SK-N-SH (cell line): ENCODE results near the gene ACTL7A.

Experiments used
- CTCF ChIP-seq: fragments of 200-600 bp; sonication (generic); IDR thresholded peaks from 2 replicates; pipeline ENCODE4 v1.6.1; 2017; ENCODE audit warnings: antibody characterized with exemption, mild to moderate bottlenecking, moderate library complexity
- ELF1 ChIP-seq: IDR thresholded peaks from 2 replicates; pipeline ENCODE4 v1.4.0; 2012
- EP300 ChIP-seq, 2 experiments: IDR thresholded peaks; 2 replicates each; pipeline versions ENCODE4 v1.4.0 to v1.6.1; 2012; ENCODE audit warnings: borderline replicate concordance in 1 of 2, low read depth in 1 of 2, low read length in 1 of 2
- FOSL2 ChIP-seq: IDR thresholded peaks from 2 replicates; pipeline ENCODE4 v1.4.0; 2012; ENCODE audit warnings: low read depth, mild to moderate bottlenecking, moderate library complexity, borderline replicate concordance
- GABPA ChIP-seq: IDR thresholded peaks from 2 replicates; pipeline ENCODE4 v1.4.0; 2012; ENCODE audit warnings: low read depth, mild to moderate bottlenecking
- JUND ChIP-seq: IDR thresholded peaks from 2 replicates; pipeline ENCODE4 v1.4.0; 2012
- MAX ChIP-seq: IDR thresholded peaks from 2 replicates; pipeline ENCODE4 v1.4.0; 2012; ENCODE audit warnings: low read depth
- POLR2AphosphoS5 ChIP-seq: IDR thresholded peaks from 2 replicates; pipeline ENCODE4 v1.6.1; 2012; ENCODE audit warnings: low read depth, low read length
- REST ChIP-seq: IDR thresholded peaks from 2 replicates; pipeline ENCODE4 v1.6.1; 2012; ENCODE audit warnings: mild to moderate bottlenecking, low read depth, low read length, moderate library complexity
- TAF1 ChIP-seq: IDR thresholded peaks from 2 replicates; pipeline ENCODE4 v1.6.1; 2012; ENCODE audit warnings: low read depth, mild to moderate bottlenecking, low read length, moderate library complexity, borderline replicate concordance
- TCF12 ChIP-seq: IDR thresholded peaks from 2 replicates; pipeline ENCODE4 v1.4.0; 2012

GRCh38 chr9:108835831-108836230, 26.2 kb upstream of the ACTL7A start:
- TF ChIP-seq CTCF (no peak), REST (no peak), TAF1 (no peak), MAX (no peak), JUND (no peak), ELF1 (no peak), EP300 (IDR thresholded peaks at IDR 0.05; ENCODE audit: borderline replicate concordance in 1 of 2, low read depth in 1 of 2, low read length in 1 of 2) (no peak), TCF12 (no peak), POLR2AphosphoS5 (no peak), GABPA (no peak), FOSL2 (no peak)
